Keratinocyte (primary cell): ENCODE data around the gene SUGT1. TPM values are rescaled to one million over a fixed set of nuclear protein-coding genes. Genes with fewer than 3 reads are reported as not detected.

Experiments
- DNase-seq: peaks from one replicate; pipeline ENCODE4 v3.0.0-alpha.2; 2011; ENCODE audit warnings: low read depth, missing footprints, low spot score
- FAIRE-seq: peaks from 2 replicates; lab custom pipeline; 2011; peaks lifted over from hg19 to GRCh38; lab: Jason Lieb, UNC
- H2AFZ ChIP-seq: 2 replicates; pipeline ENCODE4 v1.6.0; 2012; ENCODE audit warnings: low read length, control low read depth, inconsistent platforms; ENCODE audit not compliant: control insufficient read depth
- H3K27ac ChIP-seq: 2 replicates; pipeline ENCODE4 v1.5.1; 2011; ENCODE audit warnings: low read length; ENCODE audit not compliant: control insufficient read depth, insufficient read depth
- H3K27me3 ChIP-seq: 3 replicates; pipeline ENCODE4 v1.6.0; 2011; ENCODE audit warnings: low read length; ENCODE audit not compliant: control insufficient read depth, insufficient read depth; ENCODE audit errors: extremely low read depth
- H3K36me3 ChIP-seq, 2 experiments: 2 replicates in 1 of 2; 3 replicates in 1 of 2; pipeline ENCODE4 v1.5.1; 2011; ENCODE audit warnings: low read length in 2 of 2, mild to moderate bottlenecking in 1 of 2; ENCODE audit not compliant: control insufficient read depth in 2 of 2, insufficient read depth in 2 of 2; ENCODE audit errors: extremely low read depth in 1 of 2
- H3K4me1 ChIP-seq: 3 replicates; pipeline ENCODE4 v1.5.1; 2011; ENCODE audit warnings: low read length; ENCODE audit not compliant: control insufficient read depth, insufficient read depth; ENCODE audit errors: extremely low read depth
- H3K4me2 ChIP-seq: 3 replicates; pipeline ENCODE4 v1.6.0; 2011; ENCODE audit warnings: low read depth, low read length; ENCODE audit not compliant: control insufficient read depth, insufficient read depth; ENCODE audit errors: extremely low read depth
- H3K4me3 ChIP-seq, 3 experiments: fragments of 200-600 bp in 1 of 3; sonication (generic) in 1 of 3; 2 replicates in 2 of 3; 3 replicates in 1 of 3; pipeline ENCODE4 v1.5.1; 2011 to 2016; ENCODE audit warnings: low read length in 3 of 3, mild to moderate bottlenecking in 3 of 3, control low read depth in 2 of 3, inconsistent platforms in 1 of 3, low read depth in 1 of 3, mixed read lengths in 1 of 3, mixed run types in 1 of 3, moderate library complexity in 1 of 3; ENCODE audit not compliant: control insufficient read depth in 2 of 3, insufficient read depth in 2 of 3; ENCODE audit errors: extremely low read depth in 1 of 3
- H3K79me2 ChIP-seq: 2 replicates; pipeline ENCODE4 v1.6.0; 2012; ENCODE audit warnings: low read length; ENCODE audit not compliant: control insufficient read depth, insufficient read depth
- H3K9ac ChIP-seq: 3 replicates; pipeline ENCODE4 v1.6.0; 2011; ENCODE audit warnings: low read length; ENCODE audit not compliant: control insufficient read depth, insufficient read depth; ENCODE audit errors: extremely low read depth
- H3K9me1 ChIP-seq: 3 replicates; pipeline ENCODE4 v1.6.0; 2011; ENCODE audit warnings: low read length; ENCODE audit not compliant: control insufficient read depth, insufficient read depth; ENCODE audit errors: extremely low read depth
- H3K9me3 ChIP-seq: 2 replicates; pipeline ENCODE4 v1.5.1; 2012; ENCODE audit warnings: low read depth, low read length; ENCODE audit not compliant: control insufficient read depth
- H4K20me1 ChIP-seq: 3 replicates; pipeline ENCODE4 v1.6.0; 2011; ENCODE audit warnings: low read length; ENCODE audit not compliant: control insufficient read depth, insufficient read depth; ENCODE audit errors: extremely low read depth
- CTCF ChIP-seq, 3 experiments: IDR thresholded peaks in 1 of 3; conservative IDR thresholded peaks in 1 of 3; optimal IDR thresholded peaks in 1 of 3; 2 replicates in 2 of 3; 3 replicates in 1 of 3; pipeline versions ENCODE3 to v1.5.1; 2011; ENCODE audit warnings: low read length in 3 of 3, mild to moderate bottlenecking in 3 of 3, moderate library complexity in 2 of 3, control low read depth in 1 of 3, inconsistent platforms in 1 of 3; ENCODE audit not compliant: insufficient read depth in 2 of 3; ENCODE audit errors: extremely low read depth in 1 of 3
- EZH2 ChIP-seq: IDR thresholded peaks from one replicate; pipeline ENCODE4 v1.6.1; 2012; ENCODE audit warnings: inconsistent platforms, mild to moderate bottlenecking, low read length, moderate library complexity
- dilution Hi-C: fragments of 300-500 bp; cut with MboI; formaldehyde crosslinking; loops from one replicate; pipeline ENCODE4 v1.7.0; 2020; ENCODE audit warnings: low sequenced_read_pairs; ENCODE audit not compliant: extremely low pct_ligation_motif_present
- polyA plus RNA-seq, 5 experiments: library from polyadenylated mRNA; depleted of rRNA in 3 of 5; stranded (reverse) in 3 of 5; stranded (forward) in 1 of 5; unstranded in 1 of 5; fragments of >200 nt; gene quantifications; 1 replicate in 1 of 5; 2 replicates in 3 of 5; 3 replicates in 1 of 5; pipeline versions ENCODE4 v1.2.1 to v1.2.3, GENCODE V29; 2011 to 2012; ENCODE audit warnings: missing spikeins in 2 of 5, low read depth in 1 of 5, low replicate concordance in 1 of 5

Gene SUGT1
- polyA plus RNA-seq, 1 donor (not counting 4 experiments of a cell fraction or from before 2014, with no cell fraction given), result 43.9 TPM

DNA sequence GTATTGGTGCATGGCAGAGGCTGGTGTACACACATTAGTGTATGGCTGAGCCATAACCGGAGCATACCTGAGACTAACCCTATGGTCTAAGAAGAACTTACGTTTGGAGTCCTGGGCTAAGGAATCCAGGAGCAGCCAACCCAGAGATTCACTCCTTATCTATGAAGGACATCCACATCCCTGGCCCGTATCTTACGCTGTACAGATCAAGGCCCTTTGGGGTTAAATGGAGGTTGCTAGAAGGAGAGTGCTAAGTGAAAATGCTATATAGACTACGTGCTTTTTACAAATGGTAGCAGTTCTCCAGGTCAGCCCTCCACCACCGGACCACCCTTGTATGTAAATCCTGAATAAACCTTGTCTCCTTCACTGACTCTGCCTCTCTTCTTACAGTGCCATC lies 1.9 kb upstream of the SUGT1 start:
- Histone ChIP-seq H3K9me3 (no peaks in the 10 kb centered on the region), H3K27ac (peak overlapping the region; percentile 98), H3K9me1 (no peaks in the 10 kb centered on the region), H3K79me2 (peaks cover 50% of the 10 kb centered on the region), H3K9ac (peak overlapping the region; percentile 98), H4K20me1 (no peaks in the 10 kb centered on the region), H3K4me3 (peak overlapping the region; percentile 91 to 95 (median 92)), H3K4me1 (peaks cover 25% of the 10 kb centered on the region), H2AFZ (no peak overlapping the region), H3K4me2 (peak overlapping the region; percentile 95), H3K36me3 (peaks cover 2 to 4% of the 10 kb centered on the region in 2 experiments), H3K27me3 (no peaks in the 10 kb centered on the region)
- TF ChIP-seq CTCF (optimal IDR thresholded peaks at IDR 0.05 in 1 of 3, IDR thresholded peaks at IDR 0.05 in 1 of 3, conservative IDR thresholded peaks at IDR 0.05 in 1 of 3; ENCODE audit: extremely low read depth in 1 of 3, insufficient read depth in 2 of 3, low read length in 3 of 3) (no peak), EZH2 (no peak)
- no peak for DNase-seq
- dilution Hi-C loops, result no loop called here
- peak; percentile 34 for FAIRE-seq

GRCh38 chr13:52651897-52652195 lies 790 bp upstream of the SUGT1 start:
- H3K27ac ChIP-seq, result peak overlapping the region; percentile 98
- peak overlapping the region; percentile 98 for H3K9ac ChIP-seq
- DNase-seq (no peak), FAIRE-seq (no peak)
- H3K36me3 ChIP-seq, result peaks cover 2 to 7% of the 10 kb centered on the region in 2 experiments
- no peaks in the 10 kb centered on the region for H3K9me3 ChIP-seq
- H3K9me1 ChIP-seq, result no peaks in the 10 kb centered on the region
- H2AFZ ChIP-seq, result peak overlapping the region; percentile 85
- H3K4me1 ChIP-seq, result peaks cover 16% of the 10 kb centered on the region
- TF ChIP-seq CTCF (optimal IDR thresholded peaks at IDR 0.05 in 1 of 3, IDR thresholded peaks at IDR 0.05 in 1 of 3, conservative IDR thresholded peaks at IDR 0.05 in 1 of 3; ENCODE audit: extremely low read depth in 1 of 3, insufficient read depth in 2 of 3, low read length in 3 of 3), result no peak
- TF ChIP-seq EZH2, result no peak
- H3K27me3 ChIP-seq, result no peaks in the 10 kb centered on the region
- H3K4me2 ChIP-seq, result peak overlapping the region; percentile 95
- peak overlapping the region; percentile 91 to 95 (median 92) for H3K4me3 ChIP-seq
- dilution Hi-C loops, result no loop called here
- peaks cover 61% of the 10 kb centered on the region for H3K79me2 ChIP-seq
- H4K20me1 ChIP-seq, result no peaks in the 10 kb centered on the region
